ENCODE measurements around the gene RAPGEF1. TPM values are rescaled to one million over a fixed set of nuclear protein-coding genes. Genes with fewer than 3 reads are reported as not detected.
"Not testable (repeated sequence)": the region's sequence is repeated elsewhere in the genome, so short reads cannot be mapped to it uniquely, and the experiment has no call there.

The RAPGEF1 gene
- total RNA-seq, 1 experiment from 2014 or later: 19.0 TPM

DNA sequence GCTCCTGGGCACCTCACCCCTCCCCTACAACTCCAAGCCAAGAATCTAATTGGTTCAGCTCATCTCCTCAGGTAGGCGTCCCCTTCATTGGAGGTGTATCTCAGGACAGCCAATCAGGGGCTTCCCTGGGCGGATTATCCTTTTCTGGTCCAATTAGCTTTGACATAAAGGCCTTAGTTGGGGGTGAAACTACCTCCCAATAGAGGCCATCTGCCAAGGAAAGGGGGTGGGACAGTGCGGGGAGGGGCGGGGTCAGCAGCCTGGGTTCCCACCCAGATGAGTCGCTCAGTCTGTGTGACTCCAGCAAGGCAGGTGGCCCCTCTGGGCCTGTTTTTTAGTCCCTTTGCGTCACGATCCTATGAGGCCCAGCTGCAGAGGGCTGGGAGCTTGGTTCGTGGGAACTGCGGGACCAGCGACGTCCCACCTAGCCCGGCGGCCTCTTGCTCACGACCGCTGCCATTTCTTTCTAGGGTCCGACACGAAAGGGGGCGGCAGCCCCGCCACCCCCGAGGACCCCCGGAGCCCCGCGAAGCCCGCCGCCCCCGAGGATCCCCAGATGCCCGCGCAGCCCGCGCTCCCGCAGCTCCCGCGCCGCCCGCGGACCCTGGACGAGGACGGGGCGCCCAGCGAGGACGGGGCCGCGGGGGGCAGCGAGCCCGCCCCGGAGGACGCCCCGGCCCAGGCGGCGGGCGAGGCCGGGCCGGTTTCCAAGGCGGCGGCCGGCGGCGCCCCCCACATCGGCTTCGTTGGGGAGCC is 185.6 kb downstream of the RAPGEF1 start:
- no peak for DNase-seq
- no peaks in the 10 kb centered on the region for H3K9me3 ChIP-seq
- no peaks in the 10 kb centered on the region; the same call in 1 of the 2 replicates for H3K27me3 ChIP-seq
- no peak overlapping the region for H3K4me3 ChIP-seq
- no peaks in the 10 kb centered on the region for H3K36me3 ChIP-seq

GRCh38 chr9:131552030-131552429 is 187.8 kb downstream of the RAPGEF1 start:
- Histone ChIP-seq H3K36me3 (no peaks in the 10 kb centered on the region), H3K27me3 (peaks cover 14% of the 10 kb centered on the region), H3K4me3 (no peak overlapping the region), H3K9me3 (no peaks in the 10 kb centered on the region)
- DNase-seq: no peak

DNA sequence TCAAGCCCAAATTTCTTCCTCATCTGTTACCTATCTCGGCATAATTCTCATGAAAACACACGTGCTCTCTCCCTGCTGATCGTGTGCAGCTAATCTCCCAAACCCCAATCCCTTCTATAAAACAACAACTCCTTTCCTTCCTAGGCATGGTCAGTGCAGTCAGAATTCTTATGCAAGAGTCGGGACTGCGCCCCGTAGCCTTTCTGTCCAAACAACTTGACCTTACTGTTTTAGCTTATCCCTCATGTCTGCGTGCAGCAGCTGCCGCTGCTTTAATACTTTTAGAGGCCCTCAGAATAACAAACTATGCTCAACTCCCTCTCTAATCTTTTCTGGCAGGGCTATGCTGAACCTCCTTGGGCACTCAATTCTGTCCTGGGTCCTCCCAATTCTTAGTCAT is 189.4 kb downstream of the RAPGEF1 start:
- not testable (repeated sequence) for H3K9me3 ChIP-seq, DNase-seq, H3K4me3 ChIP-seq, H3K36me3 ChIP-seq
- H3K27me3 ChIP-seq: peaks cover 24% of the 10 kb centered on the region

DNA sequence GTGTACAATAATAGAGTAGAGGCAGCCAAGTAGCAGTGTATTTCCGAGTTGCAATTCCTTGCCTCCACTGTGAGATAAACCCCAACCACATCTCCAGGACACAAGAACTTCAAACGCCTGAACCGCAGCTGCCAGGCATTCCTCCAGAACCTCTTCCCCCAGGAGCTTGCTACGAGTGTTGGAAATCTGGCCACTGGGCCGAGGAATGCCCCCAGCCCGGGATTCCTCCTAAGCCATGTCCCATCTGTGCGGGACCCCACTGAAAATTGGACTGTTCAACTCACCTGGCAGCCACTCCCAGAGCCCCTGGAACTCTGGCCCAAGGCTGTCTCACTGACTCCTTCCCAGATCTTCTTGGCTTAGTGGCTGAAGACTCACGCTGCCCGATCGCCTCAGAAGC is 190.7 kb downstream of the RAPGEF1 start:
- DNase-seq, H3K4me3 ChIP-seq, H3K36me3 ChIP-seq, H3K9me3 ChIP-seq: not testable (repeated sequence)
- peaks cover 24% of the 10 kb centered on the region for H3K27me3 ChIP-seq

DNA sequence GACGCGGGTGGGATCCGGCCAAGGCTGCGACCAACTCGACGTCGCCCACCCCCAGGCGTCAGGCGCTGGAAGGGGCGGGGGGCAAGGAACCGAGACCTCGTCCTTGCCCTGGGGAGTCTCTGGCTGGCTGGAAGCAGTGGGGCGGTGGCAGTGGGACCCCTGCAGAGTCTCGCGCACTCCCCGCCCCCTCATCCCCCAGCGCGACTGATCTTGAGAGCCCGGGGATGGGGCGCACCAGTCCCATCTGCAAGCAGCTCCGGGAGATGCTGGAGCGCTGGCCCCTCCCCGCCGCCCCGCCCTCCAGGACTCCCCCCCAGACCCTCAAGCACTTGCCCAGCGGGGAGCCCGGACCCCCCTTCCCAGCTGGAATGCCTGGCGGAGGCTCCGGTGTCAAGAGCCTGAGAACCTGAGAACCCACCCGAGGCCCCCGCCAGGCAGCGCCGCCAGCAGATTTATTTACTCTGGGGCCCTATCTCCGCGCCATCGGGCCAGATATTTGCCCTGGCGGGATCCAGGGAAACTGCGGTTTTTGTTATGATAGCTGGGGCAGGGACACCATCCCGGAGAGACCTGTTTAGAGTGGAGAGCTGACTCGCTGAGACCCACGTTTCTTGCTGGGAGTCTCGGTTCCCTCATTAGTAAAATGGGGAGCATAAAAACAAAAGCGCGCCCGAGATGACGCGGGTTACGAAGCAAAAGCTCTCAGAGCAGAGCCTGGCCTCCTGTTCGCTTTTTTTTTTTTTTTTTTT is 193.4 kb downstream of the RAPGEF1 start:
- H3K4me3 ChIP-seq: no peak overlapping the region
- no peaks in the 10 kb centered on the region for H3K36me3 ChIP-seq
- peaks cover 24% of the 10 kb centered on the region for H3K27me3 ChIP-seq
- DNase-seq: no peak
- peaks cover 18% of the 10 kb centered on the region for H3K9me3 ChIP-seq

GRCh38 chr9:131545786-131546335 is 194.0 kb downstream of the RAPGEF1 start:
- Histone ChIP-seq H3K4me3 (no peak overlapping the region), H3K27me3 (peaks cover 24% of the 10 kb centered on the region), H3K9me3 (peaks cover 18% of the 10 kb centered on the region), H3K36me3 (no peaks in the 10 kb centered on the region)
- no peak for DNase-seq

- no peak within 1 kb of the TSS for H3K4me3 ChIP-seq
- H3K36me3 ChIP-seq: no peaks in the 10 kb centered on the region
- no peak for DNase-seq
- H3K9me3 ChIP-seq: peaks cover 18% of the 10 kb centered on the region
- peaks cover 24% of the 10 kb centered on the region for H3K27me3 ChIP-seq
Observed at GRCh38 chr9:131545003-131545785, 194.7 kb downstream of the RAPGEF1 start, which contains the start of gene PRRT1B. Gene PRRT1B (plus strand): TSS chr9:131545523. CDS start chr9:131545616, 93 bp downstream.

GRCh38 chr9:131543141-131543540 is 196.7 kb downstream of the RAPGEF1 start:
- Histone ChIP-seq H3K9me3 (peaks cover 18% of the 10 kb centered on the region), H3K27me3 (peaks cover 18% of the 10 kb centered on the region), H3K36me3 (no peaks in the 10 kb centered on the region), H3K4me3 (no peak overlapping the region)
- no peak for DNase-seq

GRCh38 chr9:131539223-131539923 is 200.5 kb downstream of the RAPGEF1 start:
- H3K4me3 ChIP-seq: no peak overlapping the region
- no peaks in the 10 kb centered on the region for H3K27me3 ChIP-seq
- no peak for DNase-seq
- H3K36me3 ChIP-seq: no peaks in the 10 kb centered on the region
- peaks cover 14% of the 10 kb centered on the region for H3K9me3 ChIP-seq

- H3K27me3 ChIP-seq: no peaks in the 10 kb centered on the region
- DNase-seq: no peak
- H3K4me3 ChIP-seq: no peak overlapping the region
- no peaks in the 10 kb centered on the region for H3K36me3 ChIP-seq
- H3K9me3 ChIP-seq: peaks cover 2% of the 10 kb centered on the region
Observed at GRCh38 chr9:131537946-131538345, 201.9 kb downstream of the RAPGEF1 start.

DNA sequence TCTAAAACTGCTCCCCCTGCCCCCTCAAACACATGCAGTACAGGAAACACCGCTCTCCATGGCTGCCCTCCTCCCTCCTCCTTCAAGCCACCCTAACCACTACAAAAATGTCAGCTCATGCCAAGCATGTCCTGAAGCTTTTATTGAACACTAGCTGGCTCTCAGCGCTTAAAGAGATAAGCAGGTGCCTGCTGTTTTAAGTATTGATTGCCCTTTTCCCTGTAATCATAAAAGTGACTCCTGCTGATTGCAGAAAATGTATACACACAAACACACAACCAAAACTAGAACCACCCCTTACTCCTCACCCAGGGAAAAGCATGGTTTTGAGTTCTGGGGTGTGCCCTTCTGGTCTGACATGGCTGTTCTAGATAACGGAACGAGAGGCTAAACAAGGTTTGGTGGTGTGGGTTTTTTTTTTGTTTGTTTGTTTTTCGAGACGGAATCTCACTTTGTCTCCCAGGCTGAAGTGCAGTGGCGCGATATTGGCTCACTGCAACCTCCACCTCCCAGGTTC is 205.1 kb downstream of the RAPGEF1 start:
- peaks cover 7% of the 10 kb centered on the region; the same call in 1 of the 2 replicates for H3K36me3 ChIP-seq
- H3K9me3 ChIP-seq: no peaks in the 10 kb centered on the region
- no peak overlapping the region for H3K4me3 ChIP-seq
- DNase-seq: no peak
- no peaks in the 10 kb centered on the region for H3K27me3 ChIP-seq

GRCh38 chr9:131530920-131531832 is 208.7 kb downstream of the RAPGEF1 start, which contains the start of gene UCK1:
Gene UCK1 (minus strand): TSS chr9:131531263. CDS start chr9:131531174, 89 bp downstream.
- peak; percentile 77 for DNase-seq
- Histone ChIP-seq H3K36me3 (peaks cover 19% of the 10 kb centered on the region), H3K9me3 (no peaks in the 10 kb centered on the region), H3K27me3 (no peaks in the 10 kb centered on the region), H3K4me3 (peak within 1 kb of the TSS; percentile 77)

DNA sequence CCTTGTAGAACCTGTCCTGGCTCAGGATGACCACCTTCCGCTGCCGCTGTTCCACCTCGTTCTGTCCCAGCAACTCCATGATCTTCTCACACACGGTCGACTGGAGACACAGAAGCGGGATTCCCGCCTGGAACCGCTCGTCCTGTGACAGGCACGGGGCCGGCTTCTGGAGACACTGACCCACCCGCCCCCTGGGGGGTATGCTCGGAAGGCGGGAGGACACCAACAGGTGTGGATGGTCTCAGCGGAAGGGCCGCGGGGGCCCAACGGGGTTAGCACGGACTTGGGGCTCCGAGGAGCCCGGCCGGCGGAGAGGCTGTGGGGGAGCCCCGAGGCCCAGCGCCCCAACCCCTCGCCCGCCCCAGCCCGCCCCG is 209.3 kb downstream of the RAPGEF1 start:
- H3K36me3 ChIP-seq: peaks cover 19% of the 10 kb centered on the region
- DNase-seq: peak; percentile 52

GRCh38 chr9:131529597-131530545 is 210.0 kb downstream of the RAPGEF1 start:
- H3K36me3 ChIP-seq: peaks cover 19% of the 10 kb centered on the region
- no peak for DNase-seq
- H3K27me3 ChIP-seq: no peaks in the 10 kb centered on the region
- H3K9me3 ChIP-seq: no peaks in the 10 kb centered on the region
- peak overlapping the region; percentile 77 for H3K4me3 ChIP-seq

More for the DNA sequence above, 209.3 kb downstream of the RAPGEF1 start:
- H3K9me3 ChIP-seq: no peaks in the 10 kb centered on the region
- peak overlapping the region; percentile 77 for H3K4me3 ChIP-seq
- no peaks in the 10 kb centered on the region for H3K27me3 ChIP-seq

Data from MG63 (cell line).